HepG2 (cell line): ENCODE data around the gene G0S2. TPM values are rescaled to one million over a fixed set of nuclear protein-coding genes. Genes with fewer than 3 reads are reported as not detected.

Source experiments
- ATAC-seq: fragments of 200-7000 bp; cut with Tn5 transposase; 3 replicates; pipeline ENCODE4 v1.9.1; 2020; ENCODE audit warnings: mild to moderate bottlenecking, moderate library complexity
- BruUV-seq: library from RNA; stranded (reverse); fragments of 400-500 nt; replicated peaks from 2 replicates; lab custom pipeline; 2021; lab: Mats Ljungman, UMichigan
- CTCF ChIA-PET: fragments of 300-600 bp; formaldehyde crosslinking; extraction: SDS; loops from one replicate; lab custom pipeline; 2021; ENCODE audit warnings: low total read pairs, inconsistent platforms, low intra/inter-chr PET ratio; lab: Yijun Ruan, JAX
- POLR2A ChIA-PET: fragments of 350-600 bp; sonication (Branson Sonifier 250); formaldehyde crosslinking; loops from one replicate; lab custom pipeline; 2020; ENCODE audit warnings: antibody characterized with exemption, inconsistent platforms; lab: Yijun Ruan, JAX
- DNase-seq: peaks from one replicate; pipeline ENCODE4 v3.0.0-alpha.2; 2015; ENCODE audit warnings: low spot score
- FAIRE-seq: peaks from 3 replicates; lab custom pipeline; 2011; peaks lifted over from hg19 to GRCh38; lab: Jason Lieb, UNC
- H2AFZ ChIP-seq: one replicate; pipeline ENCODE4 v1.6.1; 2011; ENCODE audit warnings: low read length, inconsistent platforms
- H3K27ac ChIP-seq: fragments of 300-600 bp; 3 replicates; pipeline ENCODE4 v1.8.0; 2011; ENCODE audit warnings: mixed run types, mild to moderate bottlenecking, mixed read lengths, low read length, inconsistent platforms; ENCODE audit not compliant: insufficient read depth; ENCODE audit errors: extremely low read length
- H3K27me3 ChIP-seq, 2 experiments: fragments of 200-600 bp in 1 of 2; 2 replicates in 1 of 2; 3 replicates in 1 of 2; pipeline versions ENCODE4 v1.6.0 to v1.8.0; 2011; ENCODE audit warnings: low read length in 2 of 2, mild to moderate bottlenecking in 2 of 2, moderate library complexity in 2 of 2, inconsistent platforms in 1 of 2; ENCODE audit not compliant: insufficient read depth in 2 of 2, control insufficient read depth in 1 of 2
- H3K36me3 ChIP-seq, 2 experiments: fragments of 200-600 bp in 1 of 2; replicated peaks in 1 of 2; 2 replicates in 1 of 2; 3 replicates in 1 of 2; pipeline versions ENCODE4 v1.5.1 to v1.8.0; 2011; ENCODE audit warnings: low read length in 2 of 2, inconsistent platforms in 1 of 2; ENCODE audit not compliant: insufficient read depth in 2 of 2, control insufficient read depth in 1 of 2
- H3K4me1 ChIP-seq: 2 replicates; pipeline ENCODE4 v1.5.1; 2012; ENCODE audit warnings: low read length, inconsistent platforms; ENCODE audit not compliant: insufficient read depth
- H3K4me2 ChIP-seq: 2 replicates; pipeline ENCODE4 v1.6.0; 2011; ENCODE audit warnings: low read depth, low read length, inconsistent platforms
- H3K4me3 ChIP-seq, 3 experiments: fragments of 200-600 bp in 1 of 3; sonication (generic), shearing (Covaris generic) in 1 of 3; replicated peaks in 1 of 3; 2 replicates each; pipeline ENCODE4 v1.5.1; 2011 to 2016; ENCODE audit warnings: low read length in 3 of 3, inconsistent platforms in 2 of 3, low read depth in 2 of 3, mild to moderate bottlenecking in 2 of 3, control low read depth in 1 of 3, mixed read lengths in 1 of 3; ENCODE audit not compliant: insufficient read depth in 1 of 3
- H3K79me2 ChIP-seq: one replicate; pipeline ENCODE4 v1.6.1; 2011; ENCODE audit warnings: low read length, inconsistent platforms; ENCODE audit not compliant: insufficient read depth
- H3K9ac ChIP-seq: 2 replicates; pipeline ENCODE4 v1.6.0; 2011; ENCODE audit warnings: mild to moderate bottlenecking, low read depth, low read length, inconsistent platforms; ENCODE audit not compliant: insufficient read depth
- H3K9me3 ChIP-seq: 2 replicates; pipeline ENCODE4 v1.5.1; 2012; ENCODE audit warnings: mild to moderate bottlenecking, low read length
- H4K20me1 ChIP-seq: 2 replicates; pipeline ENCODE4 v1.6.0; 2011; ENCODE audit warnings: inconsistent platforms, mild to moderate bottlenecking, low read length, moderate library complexity; ENCODE audit not compliant: insufficient read depth
- ATF4 ChIP-seq, 2 experiments: fragments of 450-650 bp in 1 of 2; sonication (generic) in 1 of 2; formaldehyde crosslinking; IDR thresholded peaks; 2 replicates each; pipeline versions ENCODE4 v1.5.0 to v1.8.0; 2020 to 2022; ENCODE audit warnings: mild to moderate bottlenecking in 1 of 2, missing genetic modification reagents in 1 of 2
- BCL6 ChIP-seq: IDR thresholded peaks from 2 replicates; pipeline ENCODE4 v1.6.1; 2016; ENCODE audit warnings: missing genetic modification reagents, missing compliant biosample characterization
- GATAD2A ChIP-seq: IDR thresholded peaks from 2 replicates; pipeline ENCODE4 v1.6.1; 2016
- HMG20A ChIP-seq: IDR thresholded peaks from 2 replicates; pipeline ENCODE4 v1.6.1; 2016; ENCODE audit warnings: borderline replicate concordance
- KLF16 ChIP-seq, 2 experiments: sonication (generic) in 1 of 2; formaldehyde crosslinking in 1 of 2; IDR thresholded peaks; 2 replicates each; pipeline versions ENCODE4 v1.6.1 to v1.8.0; 2016 to 2023; ENCODE audit warnings: missing genetic modification reagents in 2 of 2, missing compliant biosample characterization in 1 of 2
- MEF2D ChIP-seq: sonication (generic); formaldehyde crosslinking; IDR thresholded peaks from 2 replicates; pipeline ENCODE4 v1.5.1; 2020; ENCODE audit warnings: mild to moderate bottlenecking, missing genetic modification reagents
- MXD3 ChIP-seq: IDR thresholded peaks from 2 replicates; pipeline ENCODE4 v1.6.1; 2016; ENCODE audit warnings: mild to moderate bottlenecking, missing biosample characterization, missing genetic modification reagents
- NCOR1 ChIP-seq: fragments of 200-600 bp; sonication (generic); IDR thresholded peaks from 2 replicates; pipeline ENCODE4 v1.7.0; 2017; ENCODE audit warnings: antibody characterized with exemption, low read length, borderline replicate concordance
- PHF21A ChIP-seq: sonication (generic); formaldehyde crosslinking; IDR thresholded peaks from 2 replicates; pipeline ENCODE4 v1.5.0; 2020; ENCODE audit warnings: mild to moderate bottlenecking, missing genetic modification reagents
- XRCC5 ChIP-seq: fragments of 200-400 bp; formaldehyde crosslinking; optimal IDR thresholded peaks from 2 replicates; pipeline ENCODE3; 2017; ENCODE audit warnings: mild to moderate bottlenecking, low read length
- ZC3H13 ChIP-seq: sonication (generic); formaldehyde crosslinking; IDR thresholded peaks from 2 replicates; pipeline ENCODE4 v1.8.1; 2023; ENCODE audit warnings: mild to moderate bottlenecking, missing genetic modification reagents, moderate library complexity
- ZFY ChIP-seq: sonication (generic); formaldehyde crosslinking; IDR thresholded peaks from 2 replicates; pipeline ENCODE4 v1.4.0; 2020; ENCODE audit warnings: missing genetic modification reagents
- ZNF646 ChIP-seq: sonication (generic); formaldehyde crosslinking; IDR thresholded peaks from 2 replicates; pipeline ENCODE4 v1.9.0; 2021; ENCODE audit warnings: mild to moderate bottlenecking, missing genetic modification reagents
- ZNF776 ChIP-seq: sonication (generic); formaldehyde crosslinking; IDR thresholded peaks from 2 replicates; pipeline ENCODE4 v1.4.0; 2020; ENCODE audit warnings: mild to moderate bottlenecking, missing genetic modification reagents
- WGBS: methylation state at CpG from one replicate; pipeline ENCODE4 v1.1.6; 2017; ENCODE audit warnings: low lambda C conversion rate; 5-methylcytosine and 5-hydroxymethylcytosine counted together
- in situ Hi-C: cut with HindIII; loops from 2 replicates; pipeline ENCODE4 v1.10.0; 2017; ENCODE audit warnings: low pct_unique_long_range_greater_than_20kb; ENCODE audit not compliant: extremely low pct_ligation_motif_present
- intact Hi-C: fragments of 100-400 bp; cut with micrococcal nuclease; formaldehyde crosslinking; loops from one replicate; pipeline ENCODE4 v1.10.0; 2022; ENCODE audit not compliant: unreplicated experiment
- polyA plus RNA-seq, 8 experiments: library from polyadenylated mRNA; depleted of rRNA in 3 of 8; stranded (reverse) in 7 of 8; unstranded in 1 of 8; fragments of >200 nt; fragmentation: Illumina TruSeq in 4 of 8; extraction: Trizol in 4 of 8; gene quantifications; 2 replicates each; pipeline versions ENCODE4 v1.2.1 to v1.2.3, GENCODE V29; 2011 to 2016; ENCODE audit warnings: low read depth in 4 of 8, missing spikeins in 1 of 8, mixed read lengths in 1 of 8; ENCODE audit not compliant: insufficient read depth in 1 of 8
- total RNA-seq, 5 experiments: library from RNA; depleted of rRNA; stranded (reverse); fragments of >200 nt; fragmentation: Illumina TruSeq; extraction: Trizol; gene quantifications; 2 replicates each; pipeline ENCODE4 v1.2.3, GENCODE V29; 2016; ENCODE audit warnings: low read depth in 1 of 5
- TF ChIP-seq, protein P1 (sequence below): sonication (generic); formaldehyde crosslinking; IDR thresholded peaks from 2 replicates; pipeline ENCODE4 v1.4.0; 2020; ENCODE audit warnings: missing genetic modification reagents

The G0S2 gene
- total and polyA plus RNA-seq, 2 of the 13 experiments (the other 11 are each of a cell fraction or from before 2014, with no cell fraction given), result not detected

DNA sequence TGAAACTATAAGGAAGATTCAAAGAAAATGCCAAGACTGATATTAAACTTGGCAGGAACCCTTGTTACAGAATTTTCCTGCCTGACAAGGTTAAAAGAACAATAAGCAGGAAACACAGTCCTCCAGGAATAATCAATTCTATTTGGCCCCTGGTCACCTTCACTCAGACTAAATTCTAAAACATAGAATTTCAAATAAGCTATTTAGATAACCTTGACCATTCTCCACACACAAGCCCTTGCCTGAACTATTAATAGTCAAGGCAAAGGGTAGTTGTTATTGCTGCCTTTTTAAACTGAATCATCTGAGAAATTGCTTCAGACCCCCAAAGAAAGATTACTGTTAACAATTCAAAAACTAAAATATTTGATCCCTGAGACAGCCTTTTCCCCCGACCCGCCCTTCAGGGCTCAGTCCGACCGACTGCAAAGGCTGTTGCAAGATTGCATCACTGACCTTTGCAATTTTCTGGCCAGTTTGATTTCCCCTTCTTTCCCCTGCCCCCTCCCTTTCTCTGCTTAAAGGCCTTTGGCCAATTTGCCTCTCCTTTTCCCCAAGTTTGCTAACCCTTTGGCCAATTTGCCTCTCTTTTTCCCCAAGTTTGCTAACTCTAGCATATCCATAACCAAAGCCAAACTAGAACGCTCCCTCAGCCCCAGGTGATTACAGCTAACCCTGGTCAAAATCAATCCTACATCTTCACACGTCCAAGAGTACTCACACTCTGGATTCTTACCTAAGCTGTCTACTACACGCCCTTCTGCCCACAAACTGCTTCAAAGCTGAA lies 1.4 kb upstream of the G0S2 start:
- peak overlapping the region; percentile 4; the same call in 1 of the 2 replicates for H3K4me2 ChIP-seq
- no peaks in the 10 kb centered on the region for H4K20me1 ChIP-seq
- ChIA-PET CTCF (no interaction called here), POLR2A (interaction anchor here (1.0 kb wide), 1 partner anchor 21 kb away, joined by 3 read pairs; no protein-coding TSS in a partner anchor)
- H3K79me2 ChIP-seq, result no peaks in the 10 kb centered on the region
- ATAC-seq, result peak; percentile 58
- H3K4me1 ChIP-seq, result peaks cover 31% of the 10 kb centered on the region
- intact Hi-C loops (no loop called here), in situ Hi-C loops (no loop called here)
- no peak for DNase-seq
- peaks cover 9 to 41% of the 10 kb centered on the region in 2 experiments; a peak in 3 of 5 replicates for H3K27me3 ChIP-seq
- H2AFZ ChIP-seq, result no peak overlapping the region
- BruUV-seq, result no TSS peak
- WGBS, result 9% methylated on average over 7 of the region's 7 CpGs
- no peaks in the 10 kb centered on the region for H3K9me3 ChIP-seq
- no peak overlapping the region for H3K27ac ChIP-seq
- FAIRE-seq, result no peak
- H3K9ac ChIP-seq, result no peak overlapping the region
- no peak overlapping the region for H3K4me3 ChIP-seq
- H3K36me3 ChIP-seq, result no peaks in the 10 kb centered on the region
- peak; percentile 38; the same call in 1 of the 2 replicates for TF ChIP-seq MEF2D (CRISPR knock-in tag)
- peak in 1 of 2 experiments; percentile 96; a peak in 2 of 4 replicates for TF ChIP-seq ATF4 (CRISPR knock-in tag; IDR thresholded peaks at IDR 0.05)
- TF ChIP-seq GATAD2A (CRISPR knock-in tag), result peak; percentile 39; the same call in 1 of the 2 replicates
- no peak for TF ChIP-seq MXD3 (CRISPR knock-in tag)
- 0 out of 2 replicates have a peak, but pooled peaks have one; percentile 37 for TF ChIP-seq NCOR1
- peak; percentile 100 for TF ChIP-seq BCL6
- no peak for TF ChIP-seq ZNF646
- TF ChIP-seq ZC3H13, result no peak
- no peak for TF ChIP-seq XRCC5
- 0 out of 4 replicates have a peak, but pooled peaks of 1 of the 2 experiments have one; percentile 25 for TF ChIP-seq KLF16 (CRISPR knock-in tag; IDR thresholded peaks at IDR 0.05)
- no peak for TF ChIP-seq ZFY (CRISPR knock-in tag)
- TF ChIP-seq ZNF776 (CRISPR knock-in tag), result no peak
- TF ChIP-seq HMG20A (CRISPR knock-in tag), result 0 out of 2 replicates have a peak, but pooled peaks have one; percentile 18
- TF ChIP-seq PHF21A (CRISPR knock-in tag), result no peak
- TF ChIP-seq, protein P1, sequence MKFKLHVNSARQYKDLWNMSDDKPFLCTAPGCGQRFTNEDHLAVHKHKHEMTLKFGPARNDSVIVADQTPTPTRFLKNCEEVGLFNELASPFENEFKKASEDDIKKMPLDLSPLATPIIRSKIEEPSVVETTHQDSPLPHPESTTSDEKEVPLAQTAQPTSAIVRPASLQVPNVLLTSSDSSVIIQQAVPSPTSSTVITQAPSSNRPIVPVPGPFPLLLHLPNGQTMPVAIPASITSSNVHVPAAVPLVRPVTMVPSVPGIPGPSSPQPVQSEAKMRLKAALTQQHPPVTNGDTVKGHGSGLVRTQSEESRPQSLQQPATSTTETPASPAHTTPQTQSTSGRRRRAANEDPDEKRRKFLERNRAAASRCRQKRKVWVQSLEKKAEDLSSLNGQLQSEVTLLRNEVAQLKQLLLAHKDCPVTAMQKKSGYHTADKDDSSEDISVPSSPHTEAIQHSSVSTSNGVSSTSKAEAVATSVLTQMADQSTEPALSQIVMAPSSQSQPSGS (CRISPR knock-in tag), result 0 out of 2 replicates have a peak, but pooled peaks have one; percentile 14
